K562 (cell line): ENCODE results near the gene FAM149B1. TPM values are rescaled to one million over a fixed set of nuclear protein-coding genes. Genes with fewer than 3 reads are reported as not detected.

Source experiments
- CHCHD3 ChIP-seq: fragments of 250-450 bp; sonication (Bioruptor Pico); IDR thresholded peaks from 2 replicates; pipeline ENCODE4 v2.1.2; 2022; ENCODE audit warnings: mild to moderate bottlenecking
- DLX4 ChIP-seq: fragments of 250-450 bp; sonication (Bioruptor Pico); IDR thresholded peaks from 2 replicates; pipeline ENCODE4 v1.6.1; 2021; ENCODE audit warnings: mild to moderate bottlenecking
- IRF9 ChIP-seq: fragments of 450-650 bp; IDR thresholded peaks from 2 replicates; pipeline ENCODE4 v1.6.1; 2016; ENCODE audit warnings: missing biosample characterization, missing genetic modification characterization
- KAT7 ChIP-seq: sonication (generic); formaldehyde crosslinking; IDR thresholded peaks from 2 replicates; pipeline ENCODE4 v1.8.0; 2022; ENCODE audit warnings: missing genetic modification reagents, mild to moderate bottlenecking, borderline replicate concordance
- NCOA4 ChIP-seq: fragments of 450-650 bp; IDR thresholded peaks from 2 replicates; pipeline ENCODE4 v1.6.1; 2018; ENCODE audit warnings: mild to moderate bottlenecking; ENCODE audit not compliant: partially characterized antibody
- NCOR1 ChIP-seq: fragments of 450-650 bp; IDR thresholded peaks from 2 replicates; pipeline ENCODE4 v1.6.1; 2016; ENCODE audit warnings: mild to moderate bottlenecking, moderate library complexity
- NR2C2 ChIP-seq, 2 experiments: fragments of 200-800 bp in 1 of 2; sonication (Bioruptor generic) in 1 of 2; sonication (generic) in 1 of 2; formaldehyde crosslinking in 1 of 2; IDR thresholded peaks; 2 replicates each; pipeline versions ENCODE4 v1.6.1 to v1.8.0; 2016 to 2022; ENCODE audit warnings: mild to moderate bottlenecking in 1 of 2, missing compliant biosample characterization in 1 of 2, missing genetic modification characterization in 1 of 2, missing genetic modification reagents in 1 of 2
- RBM22 ChIP-seq: fragments of 200-400 bp; formaldehyde crosslinking; IDR thresholded peaks from 2 replicates; pipeline ENCODE4 v1.6.1; 2018; ENCODE audit warnings: low read length, low read depth; ENCODE audit not compliant: poor library complexity, severe bottlenecking
- ZNF561 ChIP-seq: fragments of 450-650 bp; formaldehyde crosslinking; conservative IDR thresholded peaks from 2 replicates; pipeline ENCODE4 v1.4.0; 2020; ENCODE audit warnings: mild to moderate bottlenecking, moderate library complexity
- polyA plus RNA-seq, 8 experiments: library from polyadenylated mRNA; depleted of rRNA in 4 of 8; stranded (reverse) in 5 of 8; unstranded in 3 of 8; fragments of >200 nt; fragmentation: Nextera tagmentation in 2 of 8; fragmentation: Illumina TruSeq in 1 of 8; extraction: Ambion mirVana in 2 of 8; extraction: Trizol in 1 of 8; gene quantifications; 2 replicates each; pipeline versions ENCODE4 v1.2.1 to v1.2.3, GENCODE V29; 2011 to 2014; ENCODE audit warnings: inconsistent platforms in 1 of 8, missing spikeins in 1 of 8
- total RNA-seq, 7 experiments: library from RNA; depleted of rRNA in 6 of 7; stranded (reverse); fragments of >200 nt in 6 of 7; fragmentation: Illumina TruSeq in 2 of 7; extraction: Trizol in 2 of 7; gene quantifications; 2 replicates each; pipeline versions ENCODE4 v1.2.1 to v1.2.3, GENCODE V29; 2011 to 2021; ENCODE audit warnings: low replicate concordance in 1 of 7
- TF ChIP-seq, protein P1 (sequence below): fragments of 250-450 bp; sonication (Bioruptor Pico); IDR thresholded peaks from 2 replicates; pipeline ENCODE4 v1.4.0; 2020

The FAM149B1 gene
- total and polyA plus RNA-seq, 9 of the 15 experiments (the other 6 are each of a cell fraction or from before 2014, with no cell fraction given) = 4.2 to 18.5 (median 9.3) TPM

DNA sequence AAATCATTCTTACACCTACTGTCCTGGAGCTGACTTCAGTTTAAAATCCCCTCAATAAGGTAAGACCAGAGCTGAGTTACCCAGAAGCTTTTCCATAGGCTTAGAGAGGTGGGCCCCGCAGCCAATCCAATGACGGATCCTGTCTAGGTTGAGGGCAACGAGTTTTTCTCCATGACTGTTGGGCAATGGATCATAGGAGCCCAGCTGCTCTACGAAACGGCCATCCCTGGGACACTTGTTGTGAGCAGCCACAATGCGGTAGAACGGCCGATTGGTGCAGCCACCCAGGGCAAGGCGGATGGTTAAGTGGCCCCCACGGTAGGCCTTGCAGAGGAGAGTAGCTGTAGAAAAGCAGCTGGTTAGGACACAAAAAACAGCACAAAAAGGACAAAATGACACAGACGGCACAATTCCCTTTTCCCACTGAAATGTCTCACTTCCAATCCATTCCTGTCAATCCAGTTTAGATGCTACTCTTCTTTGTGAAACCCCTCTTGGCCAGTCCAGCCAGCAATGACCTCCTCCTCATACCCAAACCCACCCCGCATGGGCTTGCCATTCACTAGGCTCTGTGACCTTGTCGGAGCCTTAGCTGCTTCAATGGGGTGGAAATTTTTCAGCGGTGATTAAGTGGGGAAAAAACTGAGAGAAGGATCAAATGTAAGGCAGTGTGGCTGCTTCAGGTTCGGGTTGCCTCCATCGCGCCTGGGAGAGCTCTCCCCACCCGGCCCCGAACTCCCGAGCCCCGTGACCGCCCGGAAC is 83.9 kb downstream of the FAM149B1 start (continued):
- no peak for TF ChIP-seq IRF9 (tag)
- no peak; the same call in 1 of the 2 replicates for TF ChIP-seq NR2C2 (CRISPR knock-in tag; IDR thresholded peaks at IDR 0.05)
- no peak for TF ChIP-seq NR2C2 (tag; IDR thresholded peaks at IDR 0.05)
- peak; percentile 57; the same call in 1 of the 2 replicates for TF ChIP-seq KAT7 (CRISPR knock-in tag)
- TF ChIP-seq, protein P1, sequence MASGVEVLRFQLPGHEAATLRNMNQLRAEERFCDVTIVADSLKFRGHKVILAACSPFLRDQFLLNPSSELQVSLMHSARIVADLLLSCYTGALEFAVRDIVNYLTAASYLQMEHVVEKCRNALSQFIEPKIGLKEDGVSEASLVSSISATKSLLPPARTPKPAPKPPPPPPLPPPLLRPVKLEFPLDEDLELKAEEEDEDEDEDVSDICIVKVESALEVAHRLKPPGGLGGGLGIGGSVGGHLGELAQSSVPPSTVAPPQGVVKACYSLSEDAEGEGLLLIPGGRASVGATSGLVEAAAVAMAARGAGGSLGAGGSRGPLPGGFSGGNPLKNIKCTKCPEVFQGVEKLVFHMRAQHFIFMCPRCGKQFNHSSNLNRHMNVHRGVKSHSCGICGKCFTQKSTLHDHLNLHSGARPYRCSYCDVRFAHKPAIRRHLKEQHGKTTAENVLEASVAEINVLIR (CRISPR knock-in tag) = 0 out of 2 replicates have a peak, but pooled peaks have one; percentile 10
- no peak for TF ChIP-seq DLX4
- 0 out of 2 replicates have a peak, but pooled peaks have one; percentile 35 for TF ChIP-seq ZNF561 (CRISPR knock-in tag)
- TF ChIP-seq RBM22 = no peak
- TF ChIP-seq NCOR1 = 0 out of 2 replicates have a peak, but pooled peaks have one; percentile 2
- no peak for TF ChIP-seq CHCHD3 (CRISPR knock-in tag)
- peak; percentile 39 for TF ChIP-seq NCOA4
